MM.1S (cell line): Measurements from ENCODE around the gene UBE2B.

Experiments used
- CTCF ChIP-seq: fragments of 300-600 bp; sonication (generic); IDR thresholded peaks from 2 replicates; pipeline ENCODE4 v1.5.1; 2016; ENCODE audit warnings: antibody characterized with exemption, low read length, mixed read lengths
- EZH2phosphoT487 ChIP-seq: fragments of 300-600 bp; sonication (generic); IDR thresholded peaks from 2 replicates; pipeline ENCODE4 v1.6.1; 2018; ENCODE audit warnings: antibody characterized with exemption, low read length

GRCh38 chr5:134355681-134356080 lies 15.7 kb upstream of the UBE2B start:
- TF ChIP-seq CTCF (no peak), EZH2phosphoT487 (no peak)
